Endothelial cell of umbilical vein (primary cell): Measurements from ENCODE around the gene LRRC34. TPM values are rescaled to one million over a fixed set of nuclear protein-coding genes. Genes with fewer than 3 reads are reported as not detected.

Experiments used
- BruUV-seq: library from RNA; stranded (reverse); fragments of 400-500 nt; replicated peaks from 2 replicates; lab custom pipeline; 2021; lab: Mats Ljungman, UMichigan
- CTCF ChIA-PET: fragments of 300-600, 350-600 bp; sonication (Branson Sonifier 250); formaldehyde crosslinking; loops from one replicate; lab custom pipeline; 2021; ENCODE audit warnings: antibody characterized with exemption, inconsistent platforms; lab: Charles Lee
- POLR2A ChIA-PET: fragments of 300-600, 350-600 bp; sonication (Branson Sonifier 250); formaldehyde crosslinking; loops from one replicate; lab custom pipeline; 2021; ENCODE audit warnings: antibody characterized with exemption, inconsistent platforms; lab: Charles Lee
- DNase-seq: peaks from one replicate; pipeline ENCODE4 v3.0.0-alpha.2; 2011; ENCODE audit warnings: low read depth, low spot score
- FAIRE-seq: peaks from 2 replicates; lab custom pipeline; 2011; peaks lifted over from hg19 to GRCh38; lab: Jason Lieb, UNC
- H2AFZ ChIP-seq: 2 replicates; pipeline ENCODE4 v1.6.0; 2012; ENCODE audit warnings: low read depth, low read length, control low read depth, inconsistent platforms
- H3K27ac ChIP-seq: 2 replicates; pipeline ENCODE4 v1.5.1; 2011; ENCODE audit warnings: low read depth, mild to moderate bottlenecking, control low read depth, low read length, moderate library complexity; ENCODE audit not compliant: insufficient read depth
- H3K27me3 ChIP-seq, 2 experiments: 2 replicates each; pipeline versions ENCODE4 v1.6.0 to v1.6.1; 2011; ENCODE audit warnings: low read length in 2 of 2, mixed read lengths in 1 of 2; ENCODE audit not compliant: control insufficient read depth in 2 of 2, insufficient read depth in 2 of 2
- H3K36me3 ChIP-seq, 2 experiments: 2 replicates in 1 of 2; 3 replicates in 1 of 2; pipeline ENCODE4 v1.5.1; 2011; ENCODE audit warnings: low read length in 2 of 2, mild to moderate bottlenecking in 1 of 2, moderate library complexity in 1 of 2; ENCODE audit not compliant: control insufficient read depth in 2 of 2, insufficient read depth in 2 of 2; ENCODE audit errors: extremely low read depth in 1 of 2
- H3K4me1 ChIP-seq: 3 replicates; pipeline ENCODE4 v1.5.1; 2011; ENCODE audit warnings: mild to moderate bottlenecking, low read length; ENCODE audit not compliant: control insufficient read depth, insufficient read depth; ENCODE audit errors: extremely low read depth
- H3K4me2 ChIP-seq: 2 replicates; pipeline ENCODE4 v1.6.1; 2011; ENCODE audit warnings: low read length, control low read depth, mixed read lengths; ENCODE audit not compliant: insufficient read depth
- H3K4me3 ChIP-seq, 3 experiments: fragments of 200-600 bp in 1 of 3; sonication (generic), shearing (Covaris generic) in 1 of 3; replicated peaks in 1 of 3; 2 replicates each; pipeline ENCODE4 v1.5.1; 2011 to 2016; ENCODE audit warnings: control low read depth in 3 of 3, low read length in 3 of 3, mild to moderate bottlenecking in 2 of 3, inconsistent platforms in 1 of 3, low read depth in 1 of 3, moderate library complexity in 1 of 3; ENCODE audit not compliant: insufficient read depth in 1 of 3
- H3K79me2 ChIP-seq: 2 replicates; pipeline ENCODE4 v1.6.0; 2012; ENCODE audit warnings: low read length, inconsistent platforms; ENCODE audit not compliant: control insufficient read depth, insufficient read depth
- H3K9ac ChIP-seq: replicated peaks from 2 replicates; pipeline ENCODE3; 2011; ENCODE audit warnings: low read length, control low read depth; ENCODE audit not compliant: insufficient read depth; ENCODE audit errors: extremely low read depth
- H3K9me1 ChIP-seq: replicated peaks from 3 replicates; pipeline ENCODE4 v1.6.0; 2011; ENCODE audit warnings: mild to moderate bottlenecking, low read length; ENCODE audit not compliant: control insufficient read depth, insufficient read depth; ENCODE audit errors: extremely low read depth
- H3K9me3 ChIP-seq: replicated peaks from 2 replicates; pipeline ENCODE4 v1.5.1; 2012; ENCODE audit warnings: low read length, inconsistent platforms; ENCODE audit not compliant: control insufficient read depth, insufficient read depth
- H4K20me1 ChIP-seq: replicated peaks from 2 replicates; pipeline ENCODE3; 2011; ENCODE audit warnings: mild to moderate bottlenecking, low read length; ENCODE audit not compliant: control insufficient read depth, insufficient read depth; ENCODE audit errors: extremely low read depth
- EZH2 ChIP-seq: IDR thresholded peaks from 2 replicates; pipeline ENCODE4 v1.6.1; 2012; ENCODE audit warnings: borderline replicate concordance, low read depth, mild to moderate bottlenecking, moderate library complexity, low read length, inconsistent platforms; ENCODE audit not compliant: severe bottlenecking
- MAX ChIP-seq: IDR thresholded peaks from 2 replicates; pipeline ENCODE4 v1.6.1; 2011; ENCODE audit not compliant: insufficient read depth, insufficient read length
- MYC ChIP-seq: IDR thresholded peaks from one replicate; pipeline ENCODE4 v1.6.1; 2011; ENCODE audit warnings: mild to moderate bottlenecking, low read depth, low read length
- POLR2A ChIP-seq: IDR thresholded peaks from 2 replicates; pipeline ENCODE4 v1.6.1; 2012; ENCODE audit warnings: low read depth, mild to moderate bottlenecking, control low read depth, low read length
- POLR2AphosphoS5 ChIP-seq: IDR thresholded peaks from 2 replicates; pipeline ENCODE4 v1.6.1; 2012; ENCODE audit warnings: low read depth, mild to moderate bottlenecking, control low read depth, low read length, moderate library complexity; ENCODE audit not compliant: insufficient read depth
- dilution Hi-C: fragments of 300-500 bp; cut with MboI; formaldehyde crosslinking; loops from one replicate; pipeline ENCODE4 v1.15.0; 2019; ENCODE audit warnings: low sequenced_read_pairs; ENCODE audit not compliant: extremely low pct_ligation_motif_present
- intact Hi-C: fragments of 100-400 bp; cut with micrococcal nuclease; formaldehyde crosslinking; loops from one replicate; pipeline ENCODE4 v1.10.0; 2022
- polyA plus RNA-seq, 4 experiments: library from polyadenylated mRNA; depleted of rRNA in 3 of 4; stranded (reverse) in 3 of 4; unstranded in 1 of 4; fragments of >200 nt; gene quantifications; 2 replicates each; pipeline versions ENCODE4 v1.2.1 to v1.2.3, GENCODE V29; 2011 to 2012; ENCODE audit warnings: missing spikeins in 1 of 4
- total RNA-seq: library from RNA; stranded (reverse); gene quantifications from 2 replicates; pipeline ENCODE4 v1.2.3, GENCODE V29; 2021
- TF ChIP-seq, protein P1 (sequence below), 2 donors: IDR thresholded peaks; 1 replicate in 1 of 2; 2 replicates in 1 of 2; pipeline ENCODE4 v1.5.1; 2011; ENCODE audit warnings: low read length in 2 of 2, mild to moderate bottlenecking in 2 of 2, moderate library complexity in 2 of 2, control low read depth in 1 of 2, inconsistent platforms in 1 of 2, low read depth in 1 of 2; ENCODE audit not compliant: insufficient read depth in 1 of 2; ENCODE audit errors: extremely low read depth in 1 of 2

Gene LRRC34
- total and polyA plus RNA-seq, 2 donors (not counting 3 experiments of a cell fraction or from before 2014, with no cell fraction given) = 0.72 to 2.5 TPM

DNA sequence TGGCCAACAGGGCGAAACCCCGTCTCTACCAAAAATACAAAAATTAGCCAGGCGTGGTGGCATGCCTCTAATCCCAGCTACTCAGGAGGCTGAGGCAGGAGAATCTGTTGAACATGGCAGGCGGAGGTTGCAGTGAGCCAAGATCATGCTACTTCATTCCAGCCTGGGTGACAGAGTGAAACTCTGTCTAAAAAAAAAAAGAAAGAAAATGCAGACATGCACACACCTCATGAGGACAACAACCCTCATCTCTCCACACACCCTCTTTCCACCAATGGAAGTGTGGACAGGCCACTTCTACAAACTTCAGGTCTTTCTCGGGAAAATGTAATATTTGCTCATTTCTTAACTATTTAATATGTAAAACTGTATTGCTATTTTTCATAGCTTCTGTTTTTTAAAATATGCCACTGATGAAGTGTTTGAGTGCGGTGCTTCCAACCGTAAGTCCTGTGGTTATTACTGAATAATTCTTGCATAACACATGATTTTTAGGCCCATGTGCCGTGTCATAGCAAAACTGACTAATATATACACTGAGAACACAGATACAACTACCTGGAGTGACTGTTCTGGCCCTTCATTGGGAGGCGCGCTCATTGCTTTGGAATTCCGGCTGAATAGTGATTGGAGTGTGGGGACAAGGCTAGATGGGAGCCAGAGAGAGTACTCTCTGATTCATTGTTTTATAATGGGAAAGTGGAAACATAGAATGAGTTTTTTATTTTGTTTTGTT, 33.9 kb upstream of the LRRC34 start:
- CTCF ChIA-PET = interaction anchor here (1.3 to 2.4 kb wide), 2 partner anchors 16 to 20 kb away, joined by 4 to 6 read pairs; no protein-coding TSS in a partner anchor
- no peaks in the 10 kb centered on the region for H3K9me1 ChIP-seq
- peaks cover 3 to 10% of the 10 kb centered on the region in 2 experiments for H3K27me3 ChIP-seq
- no TSS peak for BruUV-seq
- no peak for DNase-seq
- H3K9ac ChIP-seq = no peak overlapping the region
- dilution Hi-C loops (no loop called here), intact Hi-C loops (no loop called here)
- no peak overlapping the region for H3K4me3 ChIP-seq
- H3K9me3 ChIP-seq = no peaks in the 10 kb centered on the region
- TF ChIP-seq POLR2AphosphoS5 (no peak), EZH2 (no peak), POLR2A (no peak), MYC (no peak), MAX (no peak)
- TF ChIP-seq, protein P1, sequence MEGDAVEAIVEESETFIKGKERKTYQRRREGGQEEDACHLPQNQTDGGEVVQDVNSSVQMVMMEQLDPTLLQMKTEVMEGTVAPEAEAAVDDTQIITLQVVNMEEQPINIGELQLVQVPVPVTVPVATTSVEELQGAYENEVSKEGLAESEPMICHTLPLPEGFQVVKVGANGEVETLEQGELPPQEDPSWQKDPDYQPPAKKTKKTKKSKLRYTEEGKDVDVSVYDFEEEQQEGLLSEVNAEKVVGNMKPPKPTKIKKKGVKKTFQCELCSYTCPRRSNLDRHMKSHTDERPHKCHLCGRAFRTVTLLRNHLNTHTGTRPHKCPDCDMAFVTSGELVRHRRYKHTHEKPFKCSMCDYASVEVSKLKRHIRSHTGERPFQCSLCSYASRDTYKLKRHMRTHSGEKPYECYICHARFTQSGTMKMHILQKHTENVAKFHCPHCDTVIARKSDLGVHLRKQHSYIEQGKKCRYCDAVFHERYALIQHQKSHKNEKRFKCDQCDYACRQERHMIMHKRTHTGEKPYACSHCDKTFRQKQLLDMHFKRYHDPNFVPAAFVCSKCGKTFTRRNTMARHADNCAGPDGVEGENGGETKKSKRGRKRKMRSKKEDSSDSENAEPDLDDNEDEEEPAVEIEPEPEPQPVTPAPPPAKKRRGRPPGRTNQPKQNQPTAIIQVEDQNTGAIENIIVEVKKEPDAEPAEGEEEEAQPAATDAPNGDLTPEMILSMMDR (IDR thresholded peaks at IDR 0.05; ENCODE audit: extremely low read depth in 1 of 2, insufficient read depth in 1 of 2, low read depth in 1 of 2, low read length in 2 of 2) = no peak
- H4K20me1 ChIP-seq = no peaks in the 10 kb centered on the region
- H3K36me3 ChIP-seq = no peaks in the 10 kb centered on the region
- H2AFZ ChIP-seq = no peak overlapping the region
- H3K79me2 ChIP-seq = no peaks in the 10 kb centered on the region
- H3K4me1 ChIP-seq = no peaks in the 10 kb centered on the region
- no peak for FAIRE-seq
- no peak overlapping the region for H3K4me2 ChIP-seq
- POLR2A ChIA-PET = no interaction called here
- no peak overlapping the region for H3K27ac ChIP-seq
